Kidney tubule cell (primary cell): ENCODE results near the gene ACER2.
A peak's percentile ranks its signal among the peaks of the same experiment; 100 is the strongest.

ENCODE experiments used
- DNase-seq: peaks from one replicate; pipeline ENCODE4 v3.0.0-alpha.2; 2018; ENCODE audit warnings: low spot score

The ACER2 gene

GRCh38 chr9:19486803-19487202 is 78.0 kb downstream of the ACER2 start:
- no peak for DNase-seq

GRCh38 chr9:19488721-19489120 is 79.9 kb downstream of the ACER2 start:
- DNase-seq: no peak

- DNase-seq: no peak
Observed at GRCh38 chr9:19490269-19490668, 81.5 kb downstream of the ACER2 start.

GRCh38 chr9:19490828-19491227 is 82.0 kb downstream of the ACER2 start:
- no peak for DNase-seq

GRCh38 chr9:19492775-19493173 is 84.0 kb downstream of the ACER2 start:
- DNase-seq: no peak

- DNase-seq: peak; percentile 53
Observed at GRCh38 chr9:19493174-19493811, 84.5 kb downstream of the ACER2 start.

- DNase-seq: no peak
Observed at GRCh38 chr9:19493876-19494275, 85.1 kb downstream of the ACER2 start.

- no peak for DNase-seq
Observed at GRCh38 chr9:19495186-19496028, 86.6 kb downstream of the ACER2 start.

GRCh38 chr9:19496321-19497050 is 87.7 kb downstream of the ACER2 start:
- peak; percentile 33 for DNase-seq

GRCh38 chr9:19497276-19497675 is 88.5 kb downstream of the ACER2 start:
- no peak for DNase-seq

GRCh38 chr9:19498015-19498414 is 89.2 kb downstream of the ACER2 start:
- peak; percentile 6 for DNase-seq
